HCT116 (cell line): Measurements from ENCODE around the gene ENPP4. TPM values are rescaled to one million over a fixed set of nuclear protein-coding genes. Genes with fewer than 3 reads are reported as not detected.

Source experiments
- ATAC-seq: fragments of 200-7000 bp; cut with Tn5 transposase; 2 replicates; pipeline ENCODE4 v1.9.1; 2020; ENCODE audit warnings: mild to moderate bottlenecking, moderate library complexity
- BruUV-seq: library from RNA; stranded (reverse); fragments of 400-500 nt; replicated peaks from 2 replicates; lab custom pipeline; 2021; lab: Mats Ljungman, UMichigan
- CTCF ChIA-PET: fragments of 300-600 bp; sonication (Branson Sonifier 250); formaldehyde crosslinking; loops from one replicate; lab custom pipeline; 2021; ENCODE audit warnings: antibody characterized with exemption; lab: Charles Lee
- POLR2A ChIA-PET: fragments of 300-600, 350-600 bp; sonication (Branson Sonifier 250); formaldehyde crosslinking; loops from one replicate; lab custom pipeline; 2021; ENCODE audit warnings: antibody characterized with exemption; lab: Charles Lee
- RAD21 ChIA-PET, 2 experiments: fragments of 300-600 bp; sonication (Branson Sonifier 250); formaldehyde crosslinking; loops; one replicate each; lab custom pipeline; 2023; ENCODE audit warnings: low total read pairs in 2 of 2; ENCODE audit not compliant: uncharacterized antibody in 2 of 2, unreplicated experiment in 2 of 2, low non-redundant PET in 1 of 2; lab: Charles Lee
- DNase-seq: peaks from one replicate; pipeline ENCODE4 v3.0.0-alpha.2; 2010; ENCODE audit warnings: low read depth, low spot score
- H2AFZ ChIP-seq: fragments of 200-600 bp; shearing (Covaris generic), sonication (generic); 2 replicates; pipeline ENCODE4 v1.6.1; 2017; ENCODE audit warnings: low read depth, mixed run types, mixed read lengths, antibody characterized with exemption, low read length; ENCODE audit not compliant: poor library complexity, severe bottlenecking
- H3K27ac ChIP-seq: 2 replicates; pipeline ENCODE4 v1.5.1; 2012; ENCODE audit warnings: low read depth, low read length
- H3K27me3 ChIP-seq: fragments of 200-600 bp; sonication (generic); 2 replicates; pipeline ENCODE4 v1.6.1; 2016; ENCODE audit warnings: mixed run types, low read length, mixed read lengths; ENCODE audit not compliant: insufficient read depth
- H3K36me3 ChIP-seq, 2 experiments: fragments of 200-500 bp in 1 of 2; fragments of 200-600 bp in 1 of 2; sonication (Bioruptor generic) in 1 of 2; sonication (generic) in 1 of 2; 2 replicates each; pipeline versions ENCODE4 v1.5.1 to v1.6.1; 2014 to 2016; ENCODE audit warnings: low read length in 2 of 2, inconsistent platforms in 1 of 2, mixed read lengths in 1 of 2, mixed run types in 1 of 2; ENCODE audit not compliant: insufficient read depth in 2 of 2, control insufficient read depth in 1 of 2
- H3K4me1 ChIP-seq, 2 experiments: fragments of 200-600 bp in 1 of 2; sonication (generic) in 1 of 2; 2 replicates each; pipeline versions ENCODE4 v1.5.1 to v1.6.1; 2012 to 2017; ENCODE audit warnings: low read length in 2 of 2, inconsistent platforms in 1 of 2, mild to moderate bottlenecking in 1 of 2, mixed read lengths in 1 of 2, mixed run types in 1 of 2, moderate library complexity in 1 of 2; ENCODE audit not compliant: insufficient read depth in 2 of 2, control insufficient read depth in 1 of 2
- H3K4me2 ChIP-seq: fragments of 200-600 bp; sonication (generic); 2 replicates; pipeline ENCODE4 v1.6.1; 2017; ENCODE audit warnings: mixed run types, low read length, mixed read lengths
- H3K4me3 ChIP-seq, 2 experiments: fragments of 200-600 bp in 1 of 2; sonication (generic) in 1 of 2; replicated peaks in 1 of 2; 2 replicates each; pipeline ENCODE4 v1.5.1; 2011 to 2016; ENCODE audit warnings: low read length in 2 of 2, control low read depth in 1 of 2, low read depth in 1 of 2, mild to moderate bottlenecking in 1 of 2, mixed read lengths in 1 of 2, mixed run types in 1 of 2
- H3K79me2 ChIP-seq: fragments of 200-600 bp; sonication (generic); 2 replicates; pipeline ENCODE4 v1.6.1; 2017; ENCODE audit warnings: mild to moderate bottlenecking, mixed run types, low read length, moderate library complexity, mixed read lengths; ENCODE audit not compliant: insufficient read depth
- H3K9ac ChIP-seq: fragments of 200-600 bp; sonication (generic); 2 replicates; pipeline ENCODE4 v1.6.1; 2016; ENCODE audit warnings: low read length, mixed read lengths
- H3K9me2 ChIP-seq: fragments of 200-600 bp; sonication (generic), shearing (Covaris generic); 2 replicates; pipeline ENCODE4 v1.6.1; 2017; ENCODE audit warnings: mixed run types, mild to moderate bottlenecking, moderate library complexity; ENCODE audit not compliant: insufficient read depth
- H3K9me3 ChIP-seq, 2 experiments: fragments of 200-500 bp in 1 of 2; fragments of 200-600 bp in 1 of 2; sonication (Bioruptor generic) in 1 of 2; sonication (generic) in 1 of 2; 2 replicates each; pipeline ENCODE4 v1.6.1; 2014 to 2017; ENCODE audit warnings: low read length in 2 of 2, mixed read lengths in 2 of 2, inconsistent platforms in 1 of 2, low read depth in 1 of 2, mild to moderate bottlenecking in 1 of 2, mixed run types in 1 of 2, moderate library complexity in 1 of 2; ENCODE audit not compliant: control insufficient read depth in 1 of 2, insufficient read depth in 1 of 2
- H4K20me1 ChIP-seq: fragments of 200-600 bp; sonication (generic), shearing (Covaris generic); 2 replicates; pipeline ENCODE4 v1.6.1; 2017; ENCODE audit warnings: mixed run types, mild to moderate bottlenecking, moderate library complexity; ENCODE audit not compliant: insufficient read depth
- CBX3 ChIP-seq: IDR thresholded peaks from 2 replicates; pipeline ENCODE4 v1.6.1; 2012; ENCODE audit warnings: low read depth
- CEBPB ChIP-seq: IDR thresholded peaks from 2 replicates; pipeline ENCODE4 v1.6.1; 2012; ENCODE audit warnings: low read depth
- CTCF ChIP-seq, 3 experiments: fragments of 200-600 bp in 1 of 3; sonication (generic) in 1 of 3; IDR thresholded peaks in 2 of 3; conservative IDR thresholded peaks in 1 of 3; 2 replicates each; pipeline ENCODE4 v1.5.1; 2012 to 2017; ENCODE audit warnings: low read depth in 2 of 3, low read length in 2 of 3, antibody characterized with exemption in 1 of 3, borderline replicate concordance in 1 of 3, control low read depth in 1 of 3, mild to moderate bottlenecking in 1 of 3, mixed read lengths in 1 of 3, mixed run types in 1 of 3, moderate library complexity in 1 of 3; ENCODE audit not compliant: insufficient read depth in 1 of 3
- EGR1 ChIP-seq: IDR thresholded peaks from 2 replicates; pipeline ENCODE4 v1.6.1; 2012; ENCODE audit warnings: low read depth
- ELF1 ChIP-seq: IDR thresholded peaks from 2 replicates; pipeline ENCODE4 v1.6.1; 2012; ENCODE audit warnings: low read depth, borderline replicate concordance
- EZH2 ChIP-seq: fragments of 200-600 bp; sonication (generic); IDR thresholded peaks from 2 replicates; pipeline ENCODE4 v1.6.1; 2017; ENCODE audit warnings: antibody characterized with exemption, mixed run types
- FOSL1 ChIP-seq: IDR thresholded peaks from 2 replicates; pipeline ENCODE4 v1.6.1; 2012; ENCODE audit warnings: low read depth
- JUND ChIP-seq: IDR thresholded peaks from 2 replicates; pipeline ENCODE4 v1.6.1; 2012
- MAX ChIP-seq: IDR thresholded peaks from 2 replicates; pipeline ENCODE4 v1.6.1; 2012
- POLR2A ChIP-seq: IDR thresholded peaks from 2 replicates; pipeline ENCODE4 v1.7.0; 2011; ENCODE audit warnings: borderline replicate concordance; ENCODE audit not compliant: insufficient read depth, insufficient read length; ENCODE audit errors: extremely low read depth
- POLR2AphosphoS5 ChIP-seq: IDR thresholded peaks from 2 replicates; pipeline ENCODE4 v1.6.1; 2011; ENCODE audit warnings: mild to moderate bottlenecking, low read depth, low read length, moderate library complexity
- SIN3A ChIP-seq: IDR thresholded peaks from 2 replicates; pipeline ENCODE4 v1.6.1; 2012; ENCODE audit warnings: low read depth
- SP1 ChIP-seq: IDR thresholded peaks from 2 replicates; pipeline ENCODE4 v1.6.1; 2012; ENCODE audit warnings: low read depth
- SRF ChIP-seq: IDR thresholded peaks from 2 replicates; pipeline ENCODE4 v1.6.1; 2012; ENCODE audit warnings: low read depth
- TCF7L2 ChIP-seq: IDR thresholded peaks from 2 replicates; pipeline ENCODE4 v1.7.0; 2011; ENCODE audit warnings: borderline replicate concordance, inconsistent platforms; ENCODE audit not compliant: insufficient read depth, insufficient read length; ENCODE audit errors: extremely low read depth
- ZBTB33 ChIP-seq: IDR thresholded peaks from 2 replicates; pipeline ENCODE4 v1.6.1; 2011; ENCODE audit warnings: mild to moderate bottlenecking, low read length, moderate library complexity; ENCODE audit not compliant: insufficient replicate concordance; ENCODE audit errors: extremely low read depth
- ZFX ChIP-seq: fragments of 450-650 bp; IDR thresholded peaks from 2 replicates; pipeline ENCODE4 v1.6.1; 2017
- intact Hi-C: fragments of 100-400 bp; cut with micrococcal nuclease; formaldehyde crosslinking; loops from 2 replicates; pipeline ENCODE4 v1.10.0; 2022
- total RNA-seq: library from RNA; stranded (reverse); gene quantifications from one replicate; pipeline ENCODE4 v1.2.1, GENCODE V29; 2021; ENCODE audit not compliant: unreplicated experiment

The ENPP4 gene
- total RNA-seq, 1 experiment from 2014 or later = 9.6 TPM

- CTCF ChIA-PET = no interaction called here
- RAD21 ChIA-PET = no interaction called here
- no peaks in the 10 kb centered on the region for H3K27me3 ChIP-seq
Observed at GRCh38 chr6:46159229-46159628, 29.4 kb downstream of the ENPP4 start.

GRCh38 chr6:46160102-46160501 is 30.3 kb downstream of the ENPP4 start:
- Histone ChIP-seq H3K9me2 (no peaks in the 10 kb centered on the region), H3K36me3 (peaks cover 5 to 7% of the 10 kb centered on the region in 2 experiments; a peak in 2 of 4 replicates), H3K4me3 (no peak overlapping the region), H2AFZ (no peak overlapping the region), H4K20me1 (no peaks in the 10 kb centered on the region), H3K79me2 (no peaks in the 10 kb centered on the region), H3K4me1 (no peaks in the 10 kb centered on the region), H3K9me3 (no peaks in the 10 kb centered on the region), H3K27ac (no peak overlapping the region), H3K27me3 (no peaks in the 10 kb centered on the region), H3K4me2 (no peak overlapping the region), H3K9ac (no peak overlapping the region)
- ChIA-PET RAD21 (no interaction called here), POLR2A (no interaction called here), CTCF (no interaction called here)
- ATAC-seq = no peak
- no peak for DNase-seq
- BruUV-seq = no TSS peak
- intact Hi-C loops = no loop called here
- no peak for TF ChIP-seq POLR2A
- no peak for TF ChIP-seq ZFX
- no peak for TF ChIP-seq ELF1
- TF ChIP-seq MAX = no peak
- no peak for TF ChIP-seq FOSL1
- TF ChIP-seq TCF7L2 = no peak
- TF ChIP-seq SIN3A = no peak
- TF ChIP-seq EZH2 = no peak
- TF ChIP-seq POLR2AphosphoS5 = no peak
- no peak for TF ChIP-seq EGR1
- TF ChIP-seq CBX3 = no peak
- no peak for TF ChIP-seq SP1
- no peak for TF ChIP-seq ZBTB33
- no peak for TF ChIP-seq CTCF (IDR thresholded peaks at IDR 0.05 in 2 of 3, conservative IDR thresholded peaks at IDR 0.05 in 1 of 3; ENCODE audit: borderline replicate concordance in 1 of 3, insufficient read depth in 1 of 3, low read depth in 2 of 3, low read length in 2 of 3)
- TF ChIP-seq CEBPB = no peak
- TF ChIP-seq JUND = no peak
- no peak for TF ChIP-seq SRF

More at GRCh38 chr6:46159229-46159628, 29.4 kb downstream of the ENPP4 start:
- H3K36me3 ChIP-seq = peaks cover 5 to 7% of the 10 kb centered on the region in 2 experiments; a peak in 2 of 4 replicates
- H2AFZ ChIP-seq = no peak overlapping the region
- no peak for TF ChIP-seq EZH2
- no peak for TF ChIP-seq TCF7L2
- TF ChIP-seq SP1 = no peak
- TF ChIP-seq JUND = no peak
- no peak for TF ChIP-seq SRF
- TF ChIP-seq MAX = no peak
- no peak for ATAC-seq
- no peak for DNase-seq
- no peak overlapping the region for H3K4me2 ChIP-seq
- no peak overlapping the region for H3K4me3 ChIP-seq
- H4K20me1 ChIP-seq = no peaks in the 10 kb centered on the region
- H3K79me2 ChIP-seq = no peaks in the 10 kb centered on the region
- intact Hi-C loops = no loop called here
- no peaks in the 10 kb centered on the region for H3K4me1 ChIP-seq
- no peak overlapping the region for H3K27ac ChIP-seq
- no peak overlapping the region for H3K9ac ChIP-seq
- no TSS peak for BruUV-seq
- POLR2A ChIA-PET = no interaction called here
- H3K9me3 ChIP-seq = no peaks in the 10 kb centered on the region
- no peaks in the 10 kb centered on the region for H3K9me2 ChIP-seq
